Measurements from ENCODE around the gene PLA2G4E.

The PLA2G4E gene

GRCh38 chr15:41992151-41992802 is 28.6 kb downstream of the PLA2G4E start:
- no peak for DNase-seq (ENCODE audit: low spot score)

- DNase-seq (ENCODE audit: low spot score) = no peak
Measured at GRCh38 chr15:41990691-41991090, 30.2 kb downstream of the PLA2G4E start.

- DNase-seq (ENCODE audit: low spot score) = no peak
Measured at GRCh38 chr15:41990243-41990605, 30.6 kb downstream of the PLA2G4E start.

GRCh38 chr15:41989573-41990242 is 31.1 kb downstream of the PLA2G4E start:
- DNase-seq (ENCODE audit: low spot score) = peak; percentile 82

GRCh38 chr15:41988896-41989572 is 31.8 kb downstream of the PLA2G4E start:
- no peak for DNase-seq (ENCODE audit: low spot score)

- DNase-seq (ENCODE audit: low spot score) = no peak
Measured at GRCh38 chr15:41987925-41988275, 32.9 kb downstream of the PLA2G4E start.

GRCh38 chr15:41987246-41987924 is 33.5 kb downstream of the PLA2G4E start:
- DNase-seq (ENCODE audit: low spot score) = no peak

GRCh38 chr15:41985236-41986160 is 35.3 kb downstream of the PLA2G4E start:
- DNase-seq (ENCODE audit: low spot score) = no peak

- DNase-seq (ENCODE audit: low spot score) = no peak
Measured at GRCh38 chr15:41984622-41985021, 36.2 kb downstream of the PLA2G4E start.

- DNase-seq (ENCODE audit: low spot score) = no peak
Measured at GRCh38 chr15:41983621-41984571, 36.9 kb downstream of the PLA2G4E start.

- DNase-seq (ENCODE audit: low spot score) = no peak
Measured at GRCh38 chr15:41983221-41983620, 37.6 kb downstream of the PLA2G4E start.

- DNase-seq (ENCODE audit: low spot score) = no peak
Measured at GRCh38 chr15:41982133-41982930, 38.5 kb downstream of the PLA2G4E start.

- DNase-seq (ENCODE audit: low spot score) = no peak
Measured at GRCh38 chr15:41981371-41982132, 39.3 kb downstream of the PLA2G4E start.

GRCh38 chr15:41980654-41981323 is 40.1 kb downstream of the PLA2G4E start:
- no peak for DNase-seq (ENCODE audit: low spot score)

GRCh38 chr15:41979493-41980266 is 41.2 kb downstream of the PLA2G4E start:
- no peak for DNase-seq (ENCODE audit: low spot score)

GRCh38 chr15:41978534-41978933 is 42.3 kb downstream of the PLA2G4E start:
- no peak for DNase-seq (ENCODE audit: low spot score)

- no peak for DNase-seq (ENCODE audit: low spot score)
Measured at GRCh38 chr15:41977757-41978383, 43.0 kb downstream of the PLA2G4E start.

Measured in CD4-positive, alpha-beta T cell treated with Interleukin-15 for 4 hours (primary cell).